Stromal cell of bone marrow (primary cell): Measurements from ENCODE around the gene FGF6.
"Not testable (repeated sequence)": the region's sequence is repeated elsewhere in the genome, so short reads cannot be mapped to it uniquely, and the experiment has no call there.

Source experiments
- DNase-seq: peaks from one replicate; pipeline ENCODE4 v3.0.0-alpha.2; 2012; ENCODE audit warnings: low read depth

Gene FGF6, protein sequence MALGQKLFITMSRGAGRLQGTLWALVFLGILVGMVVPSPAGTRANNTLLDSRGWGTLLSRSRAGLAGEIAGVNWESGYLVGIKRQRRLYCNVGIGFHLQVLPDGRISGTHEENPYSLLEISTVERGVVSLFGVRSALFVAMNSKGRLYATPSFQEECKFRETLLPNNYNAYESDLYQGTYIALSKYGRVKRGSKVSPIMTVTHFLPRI

DNA sequence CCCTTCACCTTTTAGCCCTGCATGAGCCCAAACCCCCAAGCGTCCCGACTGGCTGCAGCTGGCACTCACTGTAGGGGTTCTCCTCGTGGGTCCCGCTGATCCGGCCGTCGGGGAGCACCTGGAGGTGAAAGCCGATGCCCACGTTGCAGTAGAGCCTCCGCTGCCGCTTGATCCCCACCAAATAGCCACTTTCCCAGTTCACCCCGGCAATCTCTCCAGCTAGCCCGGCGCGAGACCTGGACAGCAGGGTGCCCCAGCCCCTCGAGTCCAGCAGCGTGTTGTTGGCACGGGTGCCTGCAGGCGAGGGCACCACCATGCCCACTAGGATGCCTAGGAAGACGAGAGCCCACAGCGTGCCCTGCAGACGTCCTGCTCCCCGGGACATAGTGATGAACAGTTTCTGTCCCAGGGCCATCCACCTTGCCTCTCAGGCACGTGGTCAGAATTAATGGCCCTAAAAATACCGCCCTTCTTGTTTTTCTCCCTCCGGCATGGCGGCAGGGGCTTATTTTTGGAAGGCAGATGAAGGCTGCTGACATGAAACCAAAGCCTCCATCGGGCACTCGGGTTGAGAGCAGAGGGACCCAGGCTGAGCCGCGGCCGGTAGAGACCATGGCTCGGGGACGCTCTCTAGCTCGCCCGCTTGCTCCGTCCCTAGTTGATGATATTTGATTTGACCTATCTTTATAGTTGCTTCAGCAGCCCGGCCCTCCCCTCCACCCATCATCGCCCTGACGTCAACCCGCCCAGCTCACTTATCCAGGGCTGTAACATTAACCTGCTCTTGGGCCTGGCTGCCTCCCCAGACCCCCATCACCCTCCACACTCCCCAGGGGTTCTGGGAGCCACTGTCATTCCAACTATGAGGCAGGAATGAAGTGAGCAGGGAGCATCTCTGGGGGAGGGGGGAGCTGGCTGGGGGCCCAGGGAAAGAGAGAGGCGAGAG, at the start of gene FGF6:
TSS of gene FGF6 (minus strand) at position 660 of the 946 bp plus-strand sequence. CDS start at position 415, 245 bp downstream.
- DNase-seq: no peak

DNA sequence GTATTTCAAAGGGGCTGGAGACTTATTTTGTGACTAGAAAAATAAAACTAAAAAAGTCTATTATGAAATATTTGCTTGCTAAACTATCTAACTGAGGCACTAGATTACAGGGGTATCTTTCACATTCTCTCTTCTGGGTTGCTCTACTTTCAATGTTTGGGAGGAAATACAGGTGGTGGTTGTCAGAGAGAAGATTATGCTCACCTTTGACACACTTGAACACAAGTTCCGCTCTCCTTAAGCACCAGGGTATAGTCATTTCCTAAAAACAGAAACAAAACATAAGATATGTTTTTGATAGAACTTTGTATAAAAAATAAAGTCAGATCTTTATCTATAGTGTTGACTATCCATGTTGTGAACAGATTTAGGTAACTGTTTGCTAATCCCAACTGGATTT, 45.4 kb upstream of the FGF6 start:
- DNase-seq: no peak

DNA sequence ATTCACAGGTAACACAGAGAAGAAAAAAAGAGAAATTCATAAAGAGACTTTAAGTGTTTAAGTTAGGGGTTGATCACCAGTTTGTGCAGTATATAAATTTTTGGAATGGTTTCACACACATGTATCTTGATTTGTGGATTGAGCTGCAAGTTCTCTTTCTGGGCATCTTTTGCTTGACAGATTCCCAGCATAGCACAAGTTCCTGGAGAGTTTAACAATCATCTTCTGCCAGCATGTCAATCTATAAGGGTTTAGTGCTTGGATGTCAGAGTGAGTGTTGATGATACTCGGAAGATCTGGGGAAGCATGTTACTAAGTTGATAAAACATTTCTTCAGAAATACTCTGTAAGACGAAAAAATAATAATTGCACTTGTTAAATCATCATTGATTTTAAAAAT, 43.9 kb upstream of the FGF6 start:
- DNase-seq: no peak

GRCh38 chr12:4486980-4487379, 41.4 kb upstream of the FGF6 start:
- no peak for DNase-seq

GRCh38 chr12:4486049-4486699, 40.6 kb upstream of the FGF6 start:
- DNase-seq: no peak

- no peak for DNase-seq
These were observed 38.5 kb upstream of the FGF6 start for GRCh38 chr12:4483885-4484823.

DNA sequence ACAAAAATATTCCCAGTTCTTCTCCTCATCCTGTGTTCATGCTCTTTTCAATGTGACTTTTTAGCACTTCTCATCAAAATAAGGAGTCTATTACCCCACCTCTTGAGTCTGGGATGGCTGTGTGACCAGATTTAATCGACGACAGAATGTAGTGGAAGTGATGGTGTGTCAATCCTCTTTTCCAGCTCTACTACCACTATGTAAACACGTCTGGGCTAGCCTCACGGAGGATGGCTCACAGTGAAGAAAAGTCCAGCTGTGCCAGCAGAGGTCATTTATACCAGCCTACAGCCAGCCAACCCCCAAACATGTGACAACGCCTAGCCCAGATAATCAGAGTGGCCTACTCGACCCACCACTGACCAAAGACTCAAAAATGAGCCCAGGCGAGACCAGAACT, 37.3 kb upstream of the FGF6 start:
- DNase-seq: no peak

- DNase-seq: no peak
These were observed 33.3 kb upstream of the FGF6 start for GRCh38 chr12:4478933-4479332.

DNA sequence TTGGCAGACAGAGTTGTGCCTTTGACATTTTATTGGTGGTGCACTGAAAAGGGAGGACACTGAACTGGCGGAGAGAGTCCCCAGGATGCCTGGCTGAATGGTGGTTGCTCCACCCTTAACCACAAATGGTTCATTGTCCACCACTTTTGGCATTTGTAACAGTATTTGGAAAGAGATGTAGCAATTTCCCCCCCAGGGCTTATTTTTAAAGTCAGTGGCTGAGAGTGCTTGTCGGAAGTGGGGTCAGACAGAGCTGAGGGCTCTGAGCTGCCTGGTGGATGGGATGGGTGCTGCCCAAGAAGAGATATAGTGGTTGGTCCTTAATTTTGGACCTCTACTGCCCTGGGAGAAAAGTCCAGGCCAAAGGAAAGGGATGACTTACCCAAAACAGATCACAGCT, 31.5 kb upstream of the FGF6 start:
- no peak for DNase-seq

DNA sequence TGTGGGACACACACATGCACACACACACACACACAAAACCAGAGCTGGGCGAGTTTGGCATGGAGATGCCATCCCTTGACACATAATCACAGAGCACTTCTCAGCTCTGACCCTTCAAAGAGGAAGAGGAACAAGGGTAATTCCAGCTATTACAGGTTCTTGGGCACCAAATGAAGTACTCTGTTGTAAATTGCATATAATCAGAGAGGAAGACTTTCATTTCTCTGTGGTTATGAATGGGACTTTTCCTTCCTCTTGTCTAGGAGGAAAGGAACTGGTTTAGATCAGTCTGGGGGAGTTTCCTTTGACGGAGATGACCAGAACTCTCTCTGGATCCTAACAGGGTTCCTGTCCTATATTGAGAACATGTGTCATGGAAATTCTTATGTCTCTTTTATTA, 26.4 kb upstream of the FGF6 start:
- no peak for DNase-seq

GRCh38 chr12:4471256-4471655, 25.6 kb upstream of the FGF6 start:
- no peak for DNase-seq

GRCh38 chr12:4468994-4469393, 23.4 kb upstream of the FGF6 start:
- DNase-seq: no peak

DNA sequence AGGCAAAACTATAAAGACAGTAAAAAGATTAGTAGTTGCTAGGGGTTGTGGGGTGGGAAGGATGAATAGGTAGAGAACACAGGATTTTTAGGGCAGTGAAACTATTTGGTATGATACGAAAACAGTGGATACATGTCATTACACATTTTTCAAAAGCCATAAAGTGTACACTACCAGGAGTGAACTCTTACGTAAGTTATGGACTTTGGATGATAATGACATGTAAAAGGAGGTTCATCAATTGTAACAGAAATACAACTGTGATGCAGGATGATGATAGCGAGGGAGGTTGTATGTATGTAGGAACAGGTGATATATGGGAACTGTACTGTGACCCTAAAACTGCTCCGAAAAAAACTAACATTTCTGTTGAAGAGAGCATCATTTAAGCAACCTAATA, 15.1 kb upstream of the FGF6 start:
- no peak for DNase-seq

DNA sequence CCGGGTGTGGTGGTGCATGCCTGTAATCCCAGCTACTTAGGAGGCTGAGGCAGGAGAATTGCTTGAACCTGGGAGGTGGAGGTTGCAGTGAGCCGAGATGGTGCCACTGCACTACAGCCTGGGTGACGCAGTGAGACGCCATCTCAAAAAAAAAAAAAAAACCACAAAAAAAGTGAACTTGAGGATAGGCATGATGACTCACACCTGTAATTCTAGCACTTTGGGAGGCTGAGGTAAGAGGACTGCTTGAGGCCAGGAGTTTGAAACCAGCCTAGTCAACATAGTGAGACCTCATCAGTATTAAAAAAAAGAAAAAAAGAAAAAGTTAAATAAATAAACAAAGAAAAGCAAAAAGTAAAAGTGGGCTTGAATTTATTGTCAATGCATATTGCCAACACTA, 10.2 kb upstream of the FGF6 start:
- DNase-seq: not testable (repeated sequence)

DNA sequence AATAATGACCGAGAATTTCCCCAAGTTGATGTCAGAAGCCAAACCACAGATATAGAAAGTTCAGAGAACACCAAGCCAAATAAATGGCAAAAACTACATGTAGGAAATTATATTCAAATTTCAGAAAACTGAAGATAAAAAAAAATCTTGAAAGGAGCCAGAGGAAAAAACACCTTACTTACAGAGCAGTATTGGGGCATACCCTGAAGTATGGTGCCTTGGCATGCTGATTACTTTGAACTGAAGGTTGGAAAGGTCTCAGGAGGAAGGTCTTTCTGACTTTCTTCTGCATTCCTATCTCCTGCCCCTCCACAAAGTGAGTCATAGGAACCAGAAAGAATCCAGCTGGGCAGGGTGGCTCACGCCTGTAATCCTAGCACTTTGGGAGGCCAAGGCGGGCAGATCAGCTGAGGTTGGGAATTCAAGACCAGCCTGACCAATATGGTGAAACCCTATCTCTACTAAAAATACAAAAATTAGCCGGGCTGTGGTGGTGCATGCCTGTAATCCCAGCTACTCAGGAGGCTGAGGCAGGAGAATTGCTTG, 8.8 kb upstream of the FGF6 start:
- DNase-seq: no peak

DNA sequence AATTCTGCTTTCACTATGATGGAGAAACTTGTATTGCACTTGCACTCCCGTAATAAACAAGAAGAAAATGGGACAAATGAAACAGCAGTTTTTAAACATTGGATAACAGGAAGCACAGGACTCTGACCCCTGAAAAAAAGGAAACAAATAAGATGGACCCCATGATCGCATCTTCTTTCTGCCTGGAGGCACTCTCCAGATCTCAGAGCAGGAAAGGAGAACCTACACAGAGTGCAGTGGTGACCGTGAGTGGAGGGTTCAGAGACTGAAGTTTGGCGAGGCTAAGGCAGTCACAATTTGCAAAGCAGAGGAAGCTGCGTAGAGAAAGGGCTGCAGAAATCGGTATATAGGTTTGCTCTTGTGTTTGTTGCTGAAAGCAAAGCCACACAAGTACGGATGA, 6.1 kb upstream of the FGF6 start:
- no peak for DNase-seq

GRCh38 chr12:4450551-4451112, 5.0 kb upstream of the FGF6 start:
- DNase-seq: no peak

DNA sequence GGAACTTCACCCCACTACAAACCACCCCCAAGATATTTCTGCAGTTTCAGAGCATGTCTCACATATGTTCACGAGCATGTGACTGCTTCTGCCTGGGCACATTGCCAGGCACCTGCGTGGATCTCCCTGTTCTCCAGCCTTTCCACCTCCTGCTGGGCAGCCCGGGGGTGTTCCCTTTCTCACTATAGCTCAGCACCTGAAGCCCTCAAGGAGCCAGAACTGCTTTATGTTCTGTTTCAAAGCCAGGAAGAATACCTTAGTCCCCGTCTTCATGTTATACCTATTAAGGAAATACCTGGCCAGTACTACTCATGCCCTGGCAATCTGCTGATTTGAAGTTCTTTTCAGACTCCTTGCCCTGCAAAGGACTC, 4.2 kb upstream of the FGF6 start:
- no peak for DNase-seq

GRCh38 chr12:4448943-4449850, 3.6 kb upstream of the FGF6 start:
- no peak for DNase-seq

GRCh38 chr12:4448371-4448940, 2.8 kb upstream of the FGF6 start:
- DNase-seq: no peak
